Panc1 (cell line): ENCODE measurements around the gene ENPP7.

Source experiments
- CTCF ChIP-seq: fragments of 450-650 bp; IDR thresholded peaks from 2 replicates; pipeline ENCODE4 v1.5.1; 2017; ENCODE audit warnings: mild to moderate bottlenecking
- POLR2AphosphoS5 ChIP-seq: IDR thresholded peaks from 2 replicates; pipeline ENCODE4 v1.6.1; 2012; ENCODE audit warnings: mild to moderate bottlenecking, low read depth, low read length, moderate library complexity
- REST ChIP-seq, 2 experiments: IDR thresholded peaks; 2 replicates each; pipeline ENCODE4 v1.6.1; 2011 to 2012; ENCODE audit warnings: low read depth in 2 of 2, control low read depth in 1 of 2, low read length in 1 of 2, mild to moderate bottlenecking in 1 of 2, moderate library complexity in 1 of 2; ENCODE audit not compliant: insufficient read depth in 1 of 2

- TF ChIP-seq CTCF (no peak), REST (IDR thresholded peaks at IDR 0.05; ENCODE audit: insufficient read depth in 1 of 2, low read depth in 2 of 2, low read length in 1 of 2) (no peak), POLR2AphosphoS5 (no peak)
Measured at GRCh38 chr17:79757140-79757745, 26.5 kb downstream of the ENPP7 start.
